ENCODE results near the gene ITGB8. TPM values are rescaled to one million over a fixed set of nuclear protein-coding genes. Genes with fewer than 3 reads are reported as not detected.

The ITGB8 gene
- total RNA-seq, 6 donors from 2014 or later, result 5.2 to 30.5 (median 9.8) TPM

DNA sequence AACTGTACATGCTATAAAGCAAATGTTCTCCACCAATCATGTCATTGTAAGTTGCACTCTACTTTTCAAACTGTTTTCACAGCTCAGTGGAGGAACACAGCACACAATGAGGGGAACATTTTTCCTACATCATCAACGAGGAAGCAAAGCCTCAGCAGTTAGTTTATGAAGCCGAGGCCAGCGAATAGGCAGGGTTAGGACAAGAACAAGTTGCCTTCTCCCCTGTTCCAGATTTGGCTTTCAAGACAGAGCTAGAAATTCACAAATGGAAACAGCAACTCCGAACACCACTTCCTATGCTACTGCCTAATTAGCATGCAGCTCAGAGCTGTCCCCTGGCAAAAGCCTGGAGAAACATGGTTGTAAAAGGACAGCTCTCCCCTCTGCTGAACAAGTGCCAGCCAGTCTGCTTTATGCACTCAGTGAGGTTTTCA is 19.8 kb downstream of the ITGB8 start:
- ATAC-seq (ENCODE audit: low FRiP score in 2 of 2) (no peak), DNase-seq (no peak)
- Histone ChIP-seq H3K4me3 (no peak overlapping the region), H3K4me1 (no peaks in the 10 kb centered on the region), H3K9me3 (no peaks in the 10 kb centered on the region), H3K27me3 (no peaks in the 10 kb centered on the region), H3K36me3 (no peaks in the 10 kb centered on the region), H3K27ac (no peak overlapping the region)
- WGBS, 2 donors, result 29 to 41% methylated on average over 4 of the region's 4 CpGs
- no peak for TF ChIP-seq EP300 (IDR thresholded peaks at IDR 0.05)
- TF ChIP-seq POLR2AphosphoS5 (IDR thresholded peaks at IDR 0.05), result no peak
- TF ChIP-seq POLR2A (IDR thresholded peaks at IDR 0.05), result no peak
- TF ChIP-seq CTCF (IDR thresholded peaks at IDR 0.05), result no peak

- no peaks in the 10 kb centered on the region for H3K4me1 ChIP-seq
- DNase-seq, result no peak
- H3K27ac ChIP-seq, result no peak overlapping the region
- ATAC-seq (ENCODE audit: low FRiP score in 2 of 2), result no peak
- WGBS, 2 donors, result 94 to 100% methylated on average over 1 of the region's 1 CpG
- H3K36me3 ChIP-seq, result no peaks in the 10 kb centered on the region
- no peak overlapping the region for H3K4me3 ChIP-seq
- H3K9me3 ChIP-seq, result no peaks in the 10 kb centered on the region
- H3K27me3 ChIP-seq, result no peaks in the 10 kb centered on the region
- TF ChIP-seq EP300 (IDR thresholded peaks at IDR 0.05) (no peak), POLR2AphosphoS5 (IDR thresholded peaks at IDR 0.05) (no peak), CTCF (IDR thresholded peaks at IDR 0.05) (no peak), POLR2A (IDR thresholded peaks at IDR 0.05) (no peak)
Measured at GRCh38 chr7:20350996-20351692, 20.4 kb downstream of the ITGB8 start.

- TF ChIP-seq CTCF (IDR thresholded peaks at IDR 0.05) (no peak), POLR2AphosphoS5 (IDR thresholded peaks at IDR 0.05) (no peak), EP300 (IDR thresholded peaks at IDR 0.05) (no peak), POLR2A (IDR thresholded peaks at IDR 0.05) (no peak)
- H3K27ac ChIP-seq, result no peak overlapping the region
- 50 to 54% methylated on average over 1 of the region's 1 CpG for WGBS, 2 donors
Measured at GRCh38 chr7:20351901-20352300, 21.2 kb downstream of the ITGB8 start.

GRCh38 chr7:20352573-20353306 is 22.0 kb downstream of the ITGB8 start:
- DNase-seq (no peak), ATAC-seq (ENCODE audit: low FRiP score in 2 of 2) (peak in 1 of 2 donors; percentile 31)
- Histone ChIP-seq H3K36me3 (no peaks in the 10 kb centered on the region), H3K27me3 (no peaks in the 10 kb centered on the region), H3K4me3 (no peak overlapping the region), H3K4me1 (no peaks in the 10 kb centered on the region), H3K27ac (no peak overlapping the region), H3K9me3 (no peaks in the 10 kb centered on the region)
- WGBS, 2 donors, result 76 to 84% methylated on average over 4 of the region's 4 CpGs
- TF ChIP-seq EP300 (IDR thresholded peaks at IDR 0.05), result peak in 1 of 4 donors; percentile 46
- no peak for TF ChIP-seq CTCF (IDR thresholded peaks at IDR 0.05)

More at GRCh38 chr7:20351901-20352300, 21.2 kb downstream of the ITGB8 start:
- ATAC-seq (ENCODE audit: low FRiP score in 2 of 2), result no peak
- H3K9me3 ChIP-seq, result no peaks in the 10 kb centered on the region
- H3K4me1 ChIP-seq, result no peaks in the 10 kb centered on the region
- no peaks in the 10 kb centered on the region for H3K27me3 ChIP-seq
- no peak for DNase-seq
- no peak overlapping the region for H3K4me3 ChIP-seq
- no peaks in the 10 kb centered on the region for H3K36me3 ChIP-seq

All from upper lobe of left lung (tissue), 6 donors.